ENCODE data around the gene EBF4.
A peak's percentile ranks its signal among the peaks of the same experiment; 100 is the strongest.

Gene EBF4

DNA sequence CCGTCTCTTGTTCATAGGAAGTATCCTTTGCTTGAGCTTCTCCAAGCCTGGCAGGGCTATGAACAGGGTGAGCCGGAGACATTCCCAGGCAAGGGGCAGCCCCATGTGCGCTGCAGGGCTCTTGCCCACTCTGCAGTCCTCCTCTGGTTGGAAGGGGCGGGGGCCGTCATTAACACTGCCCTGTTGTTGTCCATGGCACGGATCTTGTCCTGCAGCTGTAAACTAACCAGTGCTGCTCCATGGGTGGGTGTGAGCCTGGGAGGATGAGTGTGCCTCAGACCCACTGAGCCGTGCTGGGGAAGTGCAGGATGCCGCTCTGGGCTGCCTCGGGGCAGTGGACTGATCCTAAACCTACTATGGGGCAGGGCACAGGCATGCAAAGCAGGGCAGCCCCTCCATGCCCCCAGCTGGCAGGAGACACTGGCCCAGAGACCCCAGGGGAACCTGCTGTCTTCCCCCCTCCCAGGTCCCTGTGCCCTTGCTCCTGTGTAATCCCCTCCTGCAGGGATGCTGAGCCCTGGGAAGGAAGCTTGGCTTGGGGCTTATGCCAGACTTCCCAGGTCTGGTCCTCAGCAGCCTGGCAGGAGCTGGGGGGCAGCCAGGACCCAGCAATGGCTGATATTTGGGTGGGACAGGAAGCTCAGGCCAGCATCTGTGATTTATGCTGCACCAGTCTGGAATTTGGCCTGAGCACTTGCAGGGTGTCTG, 8.5 kb downstream of the EBF4 start:
- DNase-seq (ENCODE audit: low spot score): no peak

DNA sequence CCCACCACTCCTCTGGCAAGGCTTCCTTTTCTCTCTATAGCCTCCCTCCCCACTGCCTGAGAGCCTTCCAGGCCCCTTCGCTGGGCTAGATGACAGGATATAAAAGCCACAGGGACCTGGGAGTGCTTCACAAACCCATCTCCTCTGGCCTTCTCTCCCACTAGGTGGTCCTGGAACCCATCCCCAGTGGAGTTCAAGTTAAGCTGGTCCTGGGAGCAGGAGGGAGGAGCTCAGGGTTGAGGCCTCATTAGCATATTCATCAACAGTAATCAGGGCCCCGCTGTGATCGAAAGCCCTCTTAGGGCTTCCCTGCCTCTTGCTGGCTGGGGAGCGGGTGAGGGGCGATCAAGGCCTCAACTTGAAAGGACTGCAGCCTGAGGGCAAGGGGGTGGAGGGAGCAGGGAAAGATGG, 9.1 kb downstream of the EBF4 start:
- no peak for DNase-seq (ENCODE audit: low spot score)

DNA sequence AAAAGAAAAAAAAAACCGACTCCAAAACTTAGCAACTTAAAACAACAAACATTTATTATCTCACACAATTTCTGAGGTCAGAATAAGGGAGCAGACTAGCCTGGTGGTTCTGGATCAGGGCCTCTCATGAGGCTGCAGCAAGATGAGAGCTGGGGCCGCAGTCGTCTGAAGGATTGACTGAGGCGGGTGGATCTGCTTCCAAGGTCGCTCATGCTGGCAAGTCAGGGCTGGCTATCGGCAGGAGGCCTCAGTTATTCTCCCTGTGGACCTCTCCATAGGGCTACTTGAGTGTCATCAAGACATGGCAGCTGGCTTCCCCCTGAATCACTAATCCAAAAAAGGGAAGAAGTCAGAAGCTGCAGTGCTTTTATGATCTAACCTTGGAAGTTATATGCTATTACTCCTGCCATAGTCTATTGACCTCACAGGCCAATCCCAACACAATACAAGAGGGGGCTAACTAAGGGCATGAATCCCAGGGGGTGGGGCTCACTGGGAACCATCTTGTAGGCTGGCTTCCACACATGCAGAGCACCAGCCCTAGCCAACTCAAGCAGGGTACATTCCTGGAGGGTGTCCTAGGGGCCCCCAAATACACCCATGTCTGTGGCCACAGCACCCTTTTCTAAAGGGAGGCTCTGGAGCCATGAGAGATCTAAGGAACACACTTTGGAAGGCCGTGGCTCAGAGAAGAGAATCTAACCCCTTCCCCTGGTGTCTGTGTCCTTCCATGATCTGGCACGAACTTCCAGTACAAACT, 11.3 kb downstream of the EBF4 start:
- no peak for DNase-seq (ENCODE audit: low spot score)

DNA sequence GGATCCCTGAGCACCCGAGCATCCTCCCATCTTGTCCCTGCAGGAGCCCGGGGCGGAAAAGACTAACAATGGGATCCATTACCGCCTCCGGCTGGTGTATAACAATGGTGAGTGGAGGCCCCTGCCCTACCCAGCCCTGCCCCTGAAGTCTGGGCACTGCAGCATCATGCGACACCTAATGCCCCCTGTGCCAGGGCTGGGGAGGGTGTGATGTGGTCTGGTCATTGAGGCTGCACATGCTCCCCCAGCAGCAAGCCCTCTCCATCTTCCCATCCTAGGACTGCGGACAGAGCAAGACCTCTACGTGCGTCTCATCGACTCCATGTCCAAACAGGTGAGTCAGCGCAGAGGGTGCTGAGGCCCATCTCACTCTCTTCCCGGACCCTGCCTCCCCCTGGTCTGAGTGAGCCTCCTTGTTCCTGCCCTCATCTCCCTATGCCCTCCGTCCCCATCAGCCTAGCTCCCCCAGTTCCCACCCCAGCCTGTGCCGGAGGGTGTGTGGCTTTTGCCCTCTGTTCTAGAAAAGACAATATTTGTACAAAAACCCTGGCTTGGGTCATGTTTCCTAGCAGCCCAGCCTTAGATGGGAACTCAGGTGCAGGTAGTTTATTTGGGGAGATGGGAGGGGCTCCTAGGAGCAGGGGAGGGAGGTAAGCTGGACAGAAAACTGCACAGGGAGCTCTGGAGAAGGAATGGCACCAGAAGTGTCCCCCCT, 13.5 kb downstream of the EBF4 start:
- DNase-seq (ENCODE audit: low spot score): no peak

DNA sequence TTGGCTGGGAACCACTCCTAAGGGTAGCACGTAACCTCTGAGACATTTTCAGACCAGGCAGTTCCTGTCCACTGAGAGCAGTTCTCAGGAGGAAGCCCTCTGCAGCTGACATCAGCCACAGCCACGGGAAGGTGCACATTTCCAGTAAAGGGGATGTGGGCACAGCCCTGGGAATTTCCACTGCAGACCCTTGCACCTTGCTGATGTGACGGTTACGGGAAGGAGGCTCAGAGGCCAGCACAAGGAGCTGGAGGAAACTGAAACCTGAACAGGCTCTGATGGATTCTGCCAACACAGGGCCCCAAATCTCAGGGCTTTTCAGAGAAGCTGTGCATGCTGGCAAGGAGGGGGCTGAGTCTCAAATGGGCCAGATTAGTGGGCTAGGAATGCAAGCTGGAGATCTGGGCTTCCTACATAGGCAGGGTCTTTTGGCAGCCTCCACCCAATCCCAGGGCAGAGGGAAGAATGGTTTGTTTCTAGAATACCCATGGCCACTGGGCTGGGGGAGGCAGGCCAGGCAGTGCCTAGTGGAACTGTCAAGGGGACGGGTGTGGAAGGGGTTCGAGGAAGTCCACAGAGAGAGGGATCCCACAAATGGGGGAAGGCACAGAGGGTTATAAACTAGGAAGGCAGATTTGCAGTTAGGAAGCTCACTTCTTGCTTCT, 14.2 kb downstream of the EBF4 start:
- DNase-seq (ENCODE audit: low spot score): no peak

DNA sequence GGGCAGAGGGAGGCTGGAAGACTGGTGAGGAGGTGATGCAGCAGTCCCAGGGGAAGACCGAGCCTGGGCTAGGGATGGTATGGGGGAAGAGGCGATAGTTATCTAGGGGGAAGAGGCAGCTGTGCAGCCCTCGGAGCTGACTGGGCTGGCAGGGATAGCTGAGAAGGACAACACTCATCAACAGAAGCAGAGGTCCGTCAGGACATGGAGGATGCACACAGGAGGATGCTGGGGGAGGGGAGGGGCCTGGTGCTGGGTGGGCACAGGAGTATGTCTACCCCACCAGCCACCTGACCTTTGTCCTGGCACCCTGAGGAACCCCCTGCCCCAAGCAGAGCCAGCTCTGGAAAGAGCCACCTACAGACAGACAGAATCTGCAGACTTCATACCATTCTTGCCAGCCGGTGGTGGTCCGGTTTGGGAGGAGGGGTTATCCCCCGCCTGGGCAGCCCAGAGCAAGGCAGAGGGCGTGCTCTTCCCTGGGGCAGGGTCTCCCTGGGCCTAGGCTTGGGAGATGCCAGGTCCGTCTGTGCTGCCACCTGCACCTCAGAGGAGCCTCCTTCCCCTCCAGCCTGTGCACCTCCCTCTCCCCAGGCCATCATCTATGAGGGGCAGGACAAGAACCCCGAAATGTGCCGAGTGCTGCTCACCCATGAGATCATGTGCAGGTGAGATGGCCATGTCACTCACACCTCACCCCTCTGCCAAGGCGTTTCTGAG, 14.9 kb downstream of the EBF4 start:
- DNase-seq (ENCODE audit: low spot score): no peak

DNA sequence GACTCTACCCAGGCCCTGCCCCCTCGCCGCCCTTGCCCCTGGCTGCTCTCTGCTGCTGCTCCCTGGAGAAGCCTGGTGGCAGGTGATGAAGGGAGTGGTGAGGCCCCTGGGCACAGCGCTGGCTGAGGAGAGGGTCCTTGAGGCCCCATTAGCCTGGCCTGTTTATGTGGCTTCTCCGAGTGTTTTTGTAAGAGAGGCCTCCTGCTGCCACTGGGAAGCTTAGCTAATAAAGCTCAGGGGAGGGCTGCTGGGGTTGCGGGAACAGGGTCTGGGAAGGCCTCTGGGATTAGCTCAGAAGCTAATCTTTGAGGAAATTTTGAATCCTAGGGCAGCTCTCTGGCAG, 15.5 kb downstream of the EBF4 start:
- no peak for DNase-seq (ENCODE audit: low spot score)

DNA sequence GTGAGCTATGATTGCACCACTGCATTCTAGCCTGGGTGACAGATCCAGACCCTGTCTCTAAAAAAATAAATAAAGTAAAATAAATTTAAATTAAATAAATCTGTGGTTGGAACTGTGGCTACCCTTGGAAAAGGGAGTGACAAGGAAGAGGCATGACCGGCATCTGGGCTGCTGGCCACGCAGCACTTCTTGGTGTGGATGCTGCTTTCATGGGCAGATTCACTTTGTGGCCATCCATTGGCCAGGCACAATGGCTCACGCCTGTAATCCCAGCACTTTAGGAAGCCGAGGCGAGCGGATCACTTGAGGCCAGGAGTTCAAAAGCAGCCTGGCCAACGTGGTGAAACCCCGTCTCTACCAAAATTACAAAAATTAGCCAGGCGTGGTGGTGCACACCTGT, 16.1 kb downstream of the EBF4 start:
- DNase-seq (ENCODE audit: low spot score): no peak

DNA sequence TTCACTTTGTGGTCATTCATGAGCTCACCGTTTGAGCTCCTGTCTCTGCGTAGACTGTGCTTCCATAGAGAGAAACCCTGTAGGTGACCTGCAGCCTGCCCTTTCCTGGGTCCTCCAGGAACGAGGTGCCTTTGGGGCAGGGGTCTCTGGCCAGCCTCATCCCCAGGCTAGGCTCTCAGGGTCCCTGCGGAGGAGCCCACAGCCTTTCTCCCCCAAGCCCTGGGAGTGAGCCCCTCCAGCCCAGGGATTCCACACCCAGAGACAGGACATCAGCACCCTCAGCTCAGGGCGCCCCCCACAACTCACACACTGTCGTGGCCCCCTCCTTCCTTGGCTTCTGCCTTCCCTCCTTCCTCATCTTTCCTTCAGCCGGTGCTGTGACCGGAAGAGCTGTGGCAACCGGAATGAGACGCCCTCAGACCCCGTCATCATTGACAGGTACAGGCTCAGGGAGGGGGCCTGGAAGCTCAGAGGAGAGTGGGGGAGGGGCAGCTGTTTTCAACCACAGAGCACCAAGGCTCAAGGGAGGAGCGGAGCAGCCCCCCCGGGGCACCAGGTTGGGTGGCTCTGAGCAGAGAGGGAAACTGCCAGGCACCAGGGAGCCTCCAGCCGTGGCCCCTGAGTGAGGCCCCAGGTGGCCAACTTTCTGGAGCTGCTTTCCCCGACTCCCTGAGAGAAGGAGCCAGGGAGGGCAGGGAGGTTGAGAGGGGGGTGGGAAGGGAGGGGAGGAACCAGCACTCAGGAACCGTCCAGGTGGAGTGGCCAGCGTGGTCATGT, 16.8 kb downstream of the EBF4 start:
- DNase-seq (ENCODE audit: low spot score): no peak

DNA sequence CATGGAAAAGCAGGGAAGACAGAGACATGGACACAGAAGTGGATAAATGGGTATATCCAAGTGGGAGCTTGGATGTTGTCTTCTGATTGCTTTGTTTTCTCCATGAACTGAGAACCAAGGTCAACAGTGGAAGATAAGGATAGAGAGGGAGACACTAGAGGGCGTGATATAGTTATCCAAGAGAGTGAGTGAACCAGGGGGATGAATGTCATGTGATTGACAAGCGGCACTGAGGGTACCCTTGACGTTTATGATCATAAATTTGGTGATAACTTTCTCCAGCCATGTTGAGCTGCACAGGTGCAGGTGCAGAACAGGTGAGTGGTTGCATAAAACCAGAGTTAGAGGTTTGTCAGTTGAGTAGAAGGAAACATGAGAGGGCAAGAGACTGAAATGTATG, 20.7 kb downstream of the EBF4 start:
- DNase-seq (ENCODE audit: low spot score): peak; percentile 50

DNA sequence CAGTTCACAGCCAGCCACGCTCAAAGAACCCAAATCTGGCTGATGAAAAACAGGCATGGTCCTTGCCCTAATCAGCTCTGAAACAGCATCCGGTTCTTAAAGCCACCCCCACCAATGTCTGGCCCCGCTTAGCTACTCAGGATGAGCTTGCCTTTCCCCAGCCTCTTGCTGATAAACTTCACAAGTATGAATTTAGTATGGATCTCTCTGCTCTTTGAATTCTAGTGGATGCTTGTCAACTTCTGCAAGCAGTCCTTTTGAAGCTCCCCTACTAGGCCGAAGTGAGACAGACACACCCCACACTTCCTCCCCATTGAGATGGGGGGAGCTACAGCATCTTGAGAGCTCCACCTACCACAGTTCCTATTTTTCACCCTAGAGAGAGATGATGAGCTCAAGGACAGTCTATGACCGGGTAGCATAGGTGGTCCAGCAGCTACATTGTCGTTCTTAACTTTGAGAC, 36.7 kb downstream of the EBF4 start:
- DNase-seq (ENCODE audit: low spot score): peak; percentile 24

DNA sequence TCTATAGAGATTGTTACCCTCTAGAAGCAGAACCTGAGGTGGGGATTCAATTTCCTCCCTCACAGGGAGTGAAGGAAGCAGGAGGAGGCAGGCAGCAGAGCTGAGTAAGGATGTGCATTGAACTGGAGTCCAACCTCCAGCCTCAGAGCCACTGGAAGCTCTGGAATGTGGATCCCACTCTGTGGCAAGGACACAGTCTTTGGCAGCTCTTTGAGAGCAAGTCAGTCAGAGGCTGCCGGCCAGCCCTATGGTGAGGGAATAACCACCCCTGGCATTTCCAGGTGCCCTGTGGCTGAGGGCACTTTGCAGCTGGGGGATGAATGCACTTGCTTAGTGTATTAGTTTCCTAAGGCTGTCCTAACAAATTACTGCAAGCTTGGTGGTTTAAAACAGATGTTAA, 37.2 kb downstream of the EBF4 start:
- DNase-seq (ENCODE audit: low spot score): no peak

DNA sequence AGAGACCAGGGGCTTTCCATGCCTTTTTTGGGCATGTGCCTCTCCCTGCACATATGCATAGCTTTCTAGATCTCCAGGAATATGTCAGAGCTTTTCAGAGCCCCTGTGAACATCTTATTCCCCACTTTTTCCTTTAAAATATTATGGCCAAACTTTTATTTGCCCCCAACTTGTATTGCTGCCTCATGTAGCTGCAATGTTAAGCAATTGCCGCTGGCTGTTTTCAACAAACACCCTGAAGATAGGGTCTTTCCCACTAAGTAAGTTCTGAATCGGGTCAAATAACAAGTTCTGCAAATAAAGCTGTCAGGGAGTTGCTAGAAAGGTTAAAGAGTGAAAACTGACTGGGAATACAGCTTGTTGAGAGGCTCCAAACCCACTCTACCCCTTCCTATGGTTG, 42.3 kb downstream of the EBF4 start:
- no peak for DNase-seq (ENCODE audit: low spot score)

DNA sequence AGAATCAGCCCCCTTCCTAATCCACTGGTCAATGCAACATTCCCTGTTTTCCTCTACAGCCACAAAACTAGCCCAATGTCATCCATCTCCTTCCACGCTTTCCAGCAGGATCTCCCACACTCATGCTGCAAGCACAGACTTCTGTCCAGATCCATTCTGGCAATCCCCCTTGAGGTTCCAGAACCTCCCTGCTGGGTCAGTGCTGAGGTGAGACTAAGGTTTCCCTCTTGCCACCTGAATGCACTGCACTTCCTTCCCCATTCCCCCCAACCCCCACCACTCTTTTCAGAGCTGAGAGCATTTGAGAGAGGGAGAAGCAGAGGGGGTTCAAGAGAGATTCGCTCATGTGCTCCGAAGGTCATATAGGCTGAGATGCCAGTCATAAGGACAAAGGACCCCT, 43.9 kb downstream of the EBF4 start:
- DNase-seq (ENCODE audit: low spot score): no peak

DNA sequence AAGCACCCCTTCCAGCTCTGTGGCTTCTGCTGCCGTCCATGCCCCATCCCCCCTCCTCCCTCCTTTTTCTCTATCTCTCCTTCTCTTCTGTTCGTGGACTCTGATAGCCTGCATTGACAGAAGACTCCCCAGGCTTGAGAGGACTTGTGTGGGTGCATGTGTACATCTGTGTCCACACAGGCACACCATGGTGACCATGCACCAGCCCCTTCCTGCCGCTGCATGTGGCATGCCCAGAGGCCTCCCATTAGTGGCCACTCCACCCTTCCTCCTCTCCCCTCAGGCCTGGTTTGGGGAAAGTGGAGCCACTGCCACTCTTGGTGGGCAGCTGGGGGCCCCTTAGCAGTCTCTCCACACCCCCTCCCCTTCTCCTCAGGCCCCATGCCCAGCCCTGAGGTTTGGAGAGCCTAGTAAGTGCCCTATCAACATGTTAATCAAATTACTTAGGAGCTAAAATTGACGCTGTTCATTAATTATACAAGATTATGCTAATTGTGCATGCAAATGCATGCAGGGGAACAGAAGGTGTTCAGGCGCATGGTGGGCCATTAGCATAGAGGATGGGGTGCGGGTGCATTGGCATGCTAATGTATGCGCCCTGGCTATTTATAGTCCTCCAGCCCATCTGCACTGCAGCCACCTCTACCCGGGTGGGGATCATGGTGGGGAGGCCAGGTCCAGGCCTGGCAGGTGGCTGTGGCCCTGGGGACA, 45.9 kb downstream of the EBF4 start:
- no peak for DNase-seq (ENCODE audit: low spot score)

DNA sequence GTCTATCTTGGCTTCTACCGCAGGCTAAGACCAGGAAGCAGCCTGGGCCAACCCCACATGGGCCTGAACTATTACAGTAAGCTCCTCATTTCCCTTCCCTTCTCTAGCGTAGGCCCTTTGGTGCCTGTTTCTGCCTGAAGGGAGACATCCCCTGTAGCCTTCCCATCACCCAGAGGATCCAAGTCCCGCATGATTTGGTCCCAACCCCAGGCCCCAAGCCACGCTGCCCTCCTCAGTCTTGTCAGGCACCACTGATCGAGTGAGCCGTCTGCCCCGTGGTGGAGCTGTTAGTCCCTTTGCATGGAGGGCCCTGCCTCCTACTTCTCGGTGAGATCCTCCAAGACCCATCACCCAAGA, 46.4 kb downstream of the EBF4 start:
- no peak for DNase-seq (ENCODE audit: low spot score)

DNA sequence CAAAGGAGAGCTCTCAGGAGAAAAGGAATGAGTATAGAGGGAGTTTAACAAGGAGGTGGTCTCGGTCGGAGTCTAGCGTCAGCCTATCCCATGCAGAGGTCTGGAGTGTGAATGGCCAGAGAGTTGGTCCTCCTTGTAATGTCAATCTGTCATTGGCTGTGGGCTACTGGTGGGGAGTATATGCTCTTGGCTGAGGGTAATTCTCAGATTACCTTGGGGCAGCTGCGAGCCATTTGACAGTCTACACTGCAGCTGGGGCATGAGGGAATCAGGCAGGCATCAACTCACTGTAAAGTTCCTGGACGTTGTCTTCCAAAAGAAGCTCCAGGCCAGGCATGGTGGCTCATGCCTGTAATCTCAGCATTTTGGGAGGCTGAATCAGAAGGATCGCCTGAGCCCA, 48.1 kb downstream of the EBF4 start:
- no peak for DNase-seq (ENCODE audit: low spot score)

DNA sequence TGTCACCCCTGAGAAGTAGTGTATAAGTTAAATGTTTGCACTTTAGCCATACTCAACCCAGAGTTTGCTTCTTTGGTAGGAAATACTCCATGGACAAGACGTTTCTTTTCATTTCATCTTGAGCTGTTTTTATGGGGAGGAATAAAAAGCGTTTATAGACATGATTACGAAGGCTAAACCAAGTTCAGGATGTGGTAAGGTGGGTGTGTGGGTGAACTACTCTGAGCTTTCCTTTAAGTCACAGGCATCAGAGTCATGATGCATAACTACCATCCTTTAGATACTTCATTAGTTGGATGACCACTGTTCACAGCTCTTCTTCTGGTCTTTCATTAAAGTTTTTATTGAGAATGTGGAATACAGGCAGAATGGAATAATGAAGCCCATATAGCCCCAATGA, 48.9 kb downstream of the EBF4 start:
- no peak for DNase-seq (ENCODE audit: low spot score)

DNA sequence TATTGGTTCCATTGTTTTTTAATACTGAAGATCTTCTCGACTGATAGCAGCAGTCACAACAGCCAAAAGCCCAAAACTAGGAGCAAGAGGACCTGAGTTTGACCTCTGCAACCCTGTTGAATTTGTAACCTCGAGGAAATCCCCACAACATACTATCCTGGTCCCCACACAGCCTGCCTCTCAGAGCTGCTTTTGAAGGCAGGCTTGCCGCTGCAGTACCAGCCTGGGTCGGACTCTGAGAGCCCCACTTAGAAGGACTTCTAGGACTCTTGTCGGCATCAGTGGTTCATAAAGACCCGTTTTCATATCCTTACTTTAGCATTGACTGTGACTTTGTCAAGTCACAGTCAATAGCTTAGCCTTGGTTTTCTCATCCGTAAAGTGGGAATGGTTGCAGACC, 49.3 kb downstream of the EBF4 start:
- no peak for DNase-seq (ENCODE audit: low spot score)

DNA sequence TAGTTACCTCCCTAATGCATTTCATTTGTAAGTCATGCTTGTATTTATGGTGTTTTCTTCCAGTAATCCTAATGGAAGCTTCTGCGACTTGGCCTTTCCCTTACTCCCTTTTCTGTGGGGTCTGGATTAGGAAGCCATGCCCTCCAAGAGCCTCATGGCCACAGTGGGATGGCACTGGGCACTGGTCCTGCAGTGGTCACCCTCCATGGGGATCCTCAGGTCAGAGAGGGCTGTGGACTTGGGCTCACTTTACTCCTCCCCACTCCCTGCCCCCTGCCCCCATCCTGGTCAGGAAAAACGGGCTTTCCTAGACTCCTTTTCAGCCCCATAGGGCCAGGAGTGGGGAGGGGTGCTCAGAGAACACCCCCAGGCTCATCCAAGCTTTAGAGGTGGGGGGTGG, 49.9 kb downstream of the EBF4 start:
- no peak for DNase-seq (ENCODE audit: low spot score)

Measured in NAMALWA (cell line).